K562 (cell line): ENCODE measurements around the gene COX4I2. TPM values are rescaled to one million over a fixed set of nuclear protein-coding genes. Genes with fewer than 3 reads are reported as not detected.

ENCODE experiments used
- CBFA2T2 ChIP-seq: fragments of 450-650 bp; conservative IDR thresholded peaks from 2 replicates; pipeline ENCODE4 v1.6.1; 2017; ENCODE audit warnings: mild to moderate bottlenecking
- E2F6 ChIP-seq, 2 experiments: IDR thresholded peaks; 2 replicates each; pipeline ENCODE4 v1.6.1; 2011; ENCODE audit warnings: borderline replicate concordance in 1 of 2, control low read depth in 1 of 2, low read depth in 1 of 2, low read length in 1 of 2, mild to moderate bottlenecking in 1 of 2, mixed read lengths in 1 of 2, moderate library complexity in 1 of 2; ENCODE audit not compliant: insufficient read depth in 1 of 2, insufficient read length in 1 of 2, poor library complexity in 1 of 2, severe bottlenecking in 1 of 2; ENCODE audit errors: extremely low read depth in 1 of 2
- HDAC3 ChIP-seq: fragments of 450-650 bp; IDR thresholded peaks from 2 replicates; pipeline ENCODE4 v1.6.1; 2018; ENCODE audit warnings: borderline replicate concordance, mild to moderate bottlenecking, moderate library complexity; ENCODE audit not compliant: partially characterized antibody
- MEIS2 ChIP-seq: fragments of 450-650 bp; IDR thresholded peaks from 2 replicates; pipeline ENCODE4 v1.6.1; 2014; ENCODE audit warnings: mild to moderate bottlenecking; ENCODE audit not compliant: partially characterized antibody
- PML ChIP-seq: IDR thresholded peaks from 2 replicates; pipeline ENCODE4 v1.6.1; 2012; ENCODE audit warnings: low read length, inconsistent platforms
- RAD21 ChIP-seq, 2 experiments: fragments of 250-450 bp in 1 of 2; fragments of 450-650 bp in 1 of 2; sonication (Bioruptor Pico) in 1 of 2; formaldehyde crosslinking in 1 of 2; IDR thresholded peaks in 1 of 2; conservative IDR thresholded peaks in 1 of 2; 2 replicates each; pipeline versions ENCODE4 v1.4.0 to v1.8.0; 2020 to 2022; ENCODE audit warnings: mild to moderate bottlenecking in 2 of 2, moderate library complexity in 1 of 2
- SIN3A ChIP-seq, 2 experiments: fragments of 150-350 bp in 1 of 2; IDR thresholded peaks; 2 replicates each; pipeline ENCODE4 v1.6.1; 2011 to 2016; ENCODE audit warnings: borderline replicate concordance in 2 of 2, low read depth in 2 of 2, low read length in 2 of 2, mild to moderate bottlenecking in 2 of 2, moderate library complexity in 2 of 2; ENCODE audit not compliant: control insufficient read depth in 1 of 2
- ZBTB7A ChIP-seq: IDR thresholded peaks from 2 replicates; pipeline ENCODE4 v1.6.1; 2011; ENCODE audit warnings: low read depth, mild to moderate bottlenecking, low read length, moderate library complexity, borderline replicate concordance; ENCODE audit not compliant: control insufficient read depth
- ZNF24 ChIP-seq: fragments of 450-650 bp; IDR thresholded peaks from 2 replicates; pipeline ENCODE4 v1.6.1; 2016
- polyA plus RNA-seq, 8 experiments: library from polyadenylated mRNA; depleted of rRNA in 4 of 8; stranded (reverse) in 5 of 8; unstranded in 3 of 8; fragments of >200 nt; fragmentation: Nextera tagmentation in 2 of 8; fragmentation: Illumina TruSeq in 1 of 8; extraction: Ambion mirVana in 2 of 8; extraction: Trizol in 1 of 8; gene quantifications; 2 replicates each; pipeline versions ENCODE4 v1.2.1 to v1.2.3, GENCODE V29; 2011 to 2014; ENCODE audit warnings: inconsistent platforms in 1 of 8, missing spikeins in 1 of 8
- total RNA-seq, 7 experiments: library from RNA; depleted of rRNA in 6 of 7; stranded (reverse); fragments of >200 nt in 6 of 7; fragmentation: Illumina TruSeq in 2 of 7; extraction: Trizol in 2 of 7; gene quantifications; 2 replicates each; pipeline versions ENCODE4 v1.2.1 to v1.2.3, GENCODE V29; 2011 to 2021; ENCODE audit warnings: low replicate concordance in 1 of 7
- TF ChIP-seq, protein P1 (sequence below): fragments of 450-650 bp; IDR thresholded peaks from 2 replicates; pipeline ENCODE4 v1.6.1; 2016; ENCODE audit warnings: borderline replicate concordance

Gene COX4I2
- total and polyA plus RNA-seq, 9 of the 15 experiments (the other 6 are each of a cell fraction or from before 2014, with no cell fraction given), result not detected

- peak; percentile 8 to 24 for TF ChIP-seq E2F6 (IDR thresholded peaks at IDR 0.05; ENCODE audit: borderline replicate concordance in 1 of 2, extremely low read depth in 1 of 2, insufficient read depth in 1 of 2, insufficient read length in 1 of 2, low read depth in 1 of 2, low read length in 1 of 2, poor library complexity in 1 of 2, severe bottlenecking in 1 of 2)
- TF ChIP-seq, protein P1, sequence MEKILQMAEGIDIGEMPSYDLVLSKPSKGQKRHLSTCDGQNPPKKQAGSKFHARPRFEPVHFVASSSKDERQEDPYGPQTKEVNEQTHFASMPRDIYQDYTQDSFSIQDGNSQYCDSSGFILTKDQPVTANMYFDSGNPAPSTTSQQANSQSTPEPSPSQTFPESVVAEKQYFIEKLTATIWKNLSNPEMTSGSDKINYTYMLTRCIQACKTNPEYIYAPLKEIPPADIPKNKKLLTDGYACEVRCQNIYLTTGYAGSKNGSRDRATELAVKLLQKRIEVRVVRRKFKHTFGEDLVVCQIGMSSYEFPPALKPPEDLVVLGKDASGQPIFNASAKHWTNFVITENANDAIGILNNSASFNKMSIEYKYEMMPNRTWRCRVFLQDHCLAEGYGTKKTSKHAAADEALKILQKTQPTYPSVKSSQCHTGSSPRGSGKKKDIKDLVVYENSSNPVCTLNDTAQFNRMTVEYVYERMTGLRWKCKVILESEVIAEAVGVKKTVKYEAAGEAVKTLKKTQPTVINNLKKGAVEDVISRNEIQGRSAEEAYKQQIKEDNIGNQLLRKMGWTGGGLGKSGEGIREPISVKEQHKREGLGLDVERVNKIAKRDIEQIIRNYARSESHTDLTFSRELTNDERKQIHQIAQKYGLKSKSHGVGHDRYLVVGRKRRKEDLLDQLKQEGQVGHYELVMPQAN, result peak; percentile 37; the same call in 1 of the 2 replicates
- TF ChIP-seq PML, result no peak
- peak; percentile 89; the same call in 1 of the 2 replicates for TF ChIP-seq ZBTB7A
- TF ChIP-seq MEIS2, result peak; percentile 40
- peak; percentile 27 for TF ChIP-seq HDAC3
- peak; percentile 91 for TF ChIP-seq ZNF24
- TF ChIP-seq CBFA2T2, result peak; percentile 56
- TF ChIP-seq SIN3A (IDR thresholded peaks at IDR 0.05; ENCODE audit: borderline replicate concordance in 2 of 2, control insufficient read depth in 1 of 2, low read depth in 2 of 2, low read length in 2 of 2), result peak in 1 of 2 experiments; percentile 4; a peak in 1 of 4 replicates
- no peak for TF ChIP-seq RAD21 (CRISPR knock-in tag; conservative IDR thresholded peaks at IDR 0.05 in 1 of 2, IDR thresholded peaks at IDR 0.05 in 1 of 2)
Measured at GRCh38 chr20:31608251-31608945, 29.3 kb upstream of the COX4I2 start (continued).
